Transverse colon (tissue), 4 donors: ENCODE results near the gene LGI4. TPM values are rescaled to one million over a fixed set of nuclear protein-coding genes. Genes with fewer than 3 reads are reported as not detected.

ENCODE experiments used
- DNase-seq: peaks from one replicate; pipeline ENCODE4 v3.0.0-alpha.2; 2019
- H3K27ac ChIP-seq, 4 donors: fragments of 200-600 bp; sonication (generic); 2 replicates each; pipeline ENCODE4 v1.5.1; 2016 to 2018; ENCODE audit warnings: inconsistent platforms in 4 of 4
- H3K27me3 ChIP-seq: fragments of 200-600 bp; sonication (generic); 2 replicates; pipeline ENCODE4 v1.5.1; 2017; ENCODE audit warnings: inconsistent platforms
- H3K36me3 ChIP-seq, 4 donors: fragments of 200-600 bp; sonication (generic); 2 replicates each; pipeline ENCODE4 v1.5.1; 2017 to 2019; ENCODE audit warnings: inconsistent platforms in 4 of 4
- H3K4me1 ChIP-seq, 4 donors: fragments of 200-600 bp; sonication (generic); 2 replicates each; pipeline ENCODE4 v1.5.1; 2017 to 2020; ENCODE audit warnings: inconsistent platforms in 4 of 4
- H3K4me3 ChIP-seq, 4 donors: fragments of 200-600 bp; sonication (generic); 1 replicate in 1 of 4; 2 replicates in 3 of 4; pipeline versions ENCODE4 v1.5.1 to v1.6.1; 2017 to 2019; ENCODE audit warnings: inconsistent platforms in 4 of 4
- H3K9me3 ChIP-seq, 2 donors: fragments of 200-600 bp; sonication (generic); 2 replicates each; pipeline ENCODE4 v1.5.1; 2017 to 2019; ENCODE audit warnings: inconsistent platforms in 2 of 2
- EP300 ChIP-seq: sonication (generic); formaldehyde crosslinking; IDR thresholded peaks from one replicate; pipeline ENCODE4 v1.6.1; 2017; ENCODE audit warnings: antibody characterized with exemption, low read depth
- POLR2A ChIP-seq: fragments of 450-650 bp; IDR thresholded peaks from one replicate; pipeline ENCODE4 v1.6.1; 2016; ENCODE audit warnings: antibody characterized with exemption, mild to moderate bottlenecking, moderate library complexity
- POLR2AphosphoS5 ChIP-seq, 3 donors: sonication (generic); formaldehyde crosslinking; IDR thresholded peaks; one replicate each; pipeline ENCODE4 v1.6.1; 2016; ENCODE audit warnings: antibody characterized with exemption in 3 of 3
- WGBS, 2 donors: methylation state at CpG; one replicate each; pipeline ENCODE4 v1.1.5; 2018; ENCODE audit warnings: low coverage in 1 of 2; 5-methylcytosine and 5-hydroxymethylcytosine counted together
- in situ Hi-C, 4 donors: fragments of 200-750 bp; cut with MboI; loops; one replicate each; pipeline versions ENCODE4 v1.15.0 to v1.15.1; 2017; ENCODE audit warnings: low sequenced_read_pairs in 3 of 4, low pct_ligation_motif_present in 1 of 4, low pct_unique_long_range_greater_than_20kb in 1 of 4
- intact Hi-C: fragments of 100-400 bp; cut with DNase I; formaldehyde crosslinking; loops from one replicate; pipeline ENCODE4 v1.15.1; 2023; ENCODE audit warnings: low total_unique reads
- total RNA-seq, 4 donors: library from RNA; depleted of rRNA; stranded (reverse); fragments of >200 nt; gene quantifications; one replicate each; pipeline ENCODE4 v1.1.0, GENCODE V29; 2016
- TF ChIP-seq, protein P1 (sequence below), 5 experiments: fragments of 200-600 bp in 3 of 5; fragments of 450-650 bp in 2 of 5; sonication (generic) in 3 of 5; IDR thresholded peaks; 1 replicate in 2 of 5; 2 replicates in 3 of 5; pipeline ENCODE4 v1.5.1; 2016 to 2017; ENCODE audit warnings: antibody characterized with exemption in 5 of 5, inconsistent platforms in 3 of 5, mild to moderate bottlenecking in 2 of 5, moderate library complexity in 1 of 5

LGI4 gene
- total RNA-seq, 4 donors from 2014 or later = 9.8 to 71.8 (median 25.9) TPM

DNA sequence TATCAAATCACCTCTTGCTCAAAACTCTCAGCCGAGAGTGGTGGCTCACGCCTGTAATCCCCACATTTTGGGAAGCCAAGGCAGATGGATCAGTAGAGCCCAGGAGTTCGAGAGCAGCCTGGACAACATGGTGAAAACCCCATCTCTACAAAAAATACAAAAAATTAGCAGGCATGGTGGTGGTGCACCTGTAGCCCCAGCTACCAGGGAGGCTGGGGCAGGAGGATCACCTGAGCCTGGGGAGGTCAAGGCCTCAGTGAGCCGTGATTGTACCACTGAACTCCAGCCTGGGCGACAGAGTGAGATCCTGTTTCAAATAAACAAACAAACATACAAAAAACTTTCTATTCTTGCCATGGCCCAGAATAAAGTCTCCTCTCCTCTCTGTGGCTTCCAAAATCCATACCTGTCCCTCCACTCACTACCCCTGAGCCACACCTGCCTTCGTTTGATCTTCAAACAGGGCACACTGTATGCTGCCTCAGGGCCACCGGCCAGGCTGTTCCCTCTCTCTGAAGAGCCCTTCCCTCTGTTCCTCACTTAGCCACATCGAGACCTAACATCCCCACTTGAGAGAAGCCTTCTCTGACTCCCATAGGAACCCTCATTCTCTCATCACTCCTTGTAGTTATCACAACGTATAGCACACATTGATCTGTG is 6.3 kb downstream of the LGI4 start:
- intact Hi-C loops = no loop called here
- in situ Hi-C loops = no loop called here
- Histone ChIP-seq H3K27me3 (no peaks in the 10 kb centered on the region), H3K4me1 (peaks cover 22 to 72% (median 54%) of the 10 kb centered on the region in 4 donors), H3K9me3 (no peaks in the 10 kb centered on the region), H3K4me3 (no peak overlapping the region), H3K27ac (peak overlapping the region; percentile 84 to 92 (median 89)), H3K36me3 (no peaks in the 10 kb centered on the region)
- no peak for TF ChIP-seq EP300
- TF ChIP-seq POLR2AphosphoS5 (IDR thresholded peaks at IDR 0.05) = no peak
- TF ChIP-seq, protein P1, sequence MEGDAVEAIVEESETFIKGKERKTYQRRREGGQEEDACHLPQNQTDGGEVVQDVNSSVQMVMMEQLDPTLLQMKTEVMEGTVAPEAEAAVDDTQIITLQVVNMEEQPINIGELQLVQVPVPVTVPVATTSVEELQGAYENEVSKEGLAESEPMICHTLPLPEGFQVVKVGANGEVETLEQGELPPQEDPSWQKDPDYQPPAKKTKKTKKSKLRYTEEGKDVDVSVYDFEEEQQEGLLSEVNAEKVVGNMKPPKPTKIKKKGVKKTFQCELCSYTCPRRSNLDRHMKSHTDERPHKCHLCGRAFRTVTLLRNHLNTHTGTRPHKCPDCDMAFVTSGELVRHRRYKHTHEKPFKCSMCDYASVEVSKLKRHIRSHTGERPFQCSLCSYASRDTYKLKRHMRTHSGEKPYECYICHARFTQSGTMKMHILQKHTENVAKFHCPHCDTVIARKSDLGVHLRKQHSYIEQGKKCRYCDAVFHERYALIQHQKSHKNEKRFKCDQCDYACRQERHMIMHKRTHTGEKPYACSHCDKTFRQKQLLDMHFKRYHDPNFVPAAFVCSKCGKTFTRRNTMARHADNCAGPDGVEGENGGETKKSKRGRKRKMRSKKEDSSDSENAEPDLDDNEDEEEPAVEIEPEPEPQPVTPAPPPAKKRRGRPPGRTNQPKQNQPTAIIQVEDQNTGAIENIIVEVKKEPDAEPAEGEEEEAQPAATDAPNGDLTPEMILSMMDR (IDR thresholded peaks at IDR 0.05) = no peak
- no peak for TF ChIP-seq POLR2A
- no peak for DNase-seq
- WGBS, 2 donors = 78 to 81% methylated on average over 6 to 9 of the region's 9 CpGs

- in situ Hi-C loops = no loop called here
- Histone ChIP-seq H3K27ac (peak overlapping the region; percentile 84 to 92 (median 89)), H3K9me3 (no peaks in the 10 kb centered on the region), H3K27me3 (no peaks in the 10 kb centered on the region), H3K4me3 (no peak overlapping the region), H3K4me1 (peaks cover 22 to 79% (median 59%) of the 10 kb centered on the region in 4 donors), H3K36me3 (no peaks in the 10 kb centered on the region)
- no peak for TF ChIP-seq EP300
- peak in 1 of 3 donors; percentile 32 for TF ChIP-seq POLR2AphosphoS5 (IDR thresholded peaks at IDR 0.05)
- no peak for TF ChIP-seq POLR2A
- TF ChIP-seq, protein P1 (IDR thresholded peaks at IDR 0.05) = no peak
- no peak for DNase-seq
- 71 to 100% methylated on average over 2 to 7 of the region's 7 CpGs for WGBS, 2 donors
- intact Hi-C loops = no loop called here
Observed at GRCh38 chr19:35127871-35128270, 7.0 kb downstream of the LGI4 start.

- H3K27ac ChIP-seq = peak overlapping the region; percentile 88 to 95 (median 91)
- H3K9me3 ChIP-seq = no peaks in the 10 kb centered on the region
- H3K4me3 ChIP-seq = no peak overlapping the region
- H3K4me1 ChIP-seq = peaks cover 25 to 91% (median 68%) of the 10 kb centered on the region in 4 donors
- in situ Hi-C loops = no loop called here
- no peak for DNase-seq
- 71% methylated on average over 15 of the region's 20 CpGs; no CpG with 5 or more reads in 1 of the 2 donors for WGBS, 2 donors
- intact Hi-C loops = no loop called here
- H3K36me3 ChIP-seq = no peaks in the 10 kb centered on the region
- TF ChIP-seq, protein P1 (IDR thresholded peaks at IDR 0.05) = no peak
- no peak for TF ChIP-seq EP300
- peak; percentile 56 for TF ChIP-seq POLR2A
- no peak for TF ChIP-seq POLR2AphosphoS5 (IDR thresholded peaks at IDR 0.05)
- no peaks in the 10 kb centered on the region for H3K27me3 ChIP-seq
Observed at GRCh38 chr19:35126624-35126959, 8.3 kb downstream of the LGI4 start.

- no peak for TF ChIP-seq POLR2A
- no peak for TF ChIP-seq EP300
- TF ChIP-seq, protein P1 (IDR thresholded peaks at IDR 0.05) = no peak
- TF ChIP-seq POLR2AphosphoS5 (IDR thresholded peaks at IDR 0.05) = peak in 1 of 3 donors; percentile 8
- no peak overlapping the region for H3K4me3 ChIP-seq
- no peaks in the 10 kb centered on the region for H3K9me3 ChIP-seq
- peak overlapping the region; percentile 88 to 95 (median 91) for H3K27ac ChIP-seq
- H3K4me1 ChIP-seq = peaks cover 19 to 91% (median 66%) of the 10 kb centered on the region in 4 donors
- DNase-seq = no peak
- H3K27me3 ChIP-seq = no peaks in the 10 kb centered on the region
- in situ Hi-C loops (no loop called here), intact Hi-C loops (no loop called here)
- 73 to 80% methylated on average over 1 to 24 of the region's 35 CpGs for WGBS, 2 donors
- H3K36me3 ChIP-seq = no peaks in the 10 kb centered on the region
Observed at GRCh38 chr19:35125749-35126623, 8.9 kb downstream of the LGI4 start.
